GM19438 (cell line): ENCODE results near the gene ZBBX.
"Not testable (repeated sequence)": the region's sequence is repeated elsewhere in the genome, so short reads cannot be mapped to it uniquely, and the experiment has no call there.

Source experiments
- ATAC-seq: cut with Tn5 transposase; IDR thresholded peaks from one replicate; pipeline ENCODE4 v1.9.1; 2021; ENCODE audit warnings: low read depth; ENCODE audit not compliant: unreplicated experiment

Gene ZBBX

GRCh38 chr3:167380004-167380689, at the start of gene ZBBX:
TSS of gene ZBBX (minus strand) at chr3:167380297. CDS start at chr3:167372901, 7,396 bp downstream.
- peak; percentile 100 for ATAC-seq

- not testable (repeated sequence) for ATAC-seq
Observed at GRCh38 chr3:167426962-167427361, 46.9 kb upstream of the ZBBX start.

- not testable (repeated sequence) for ATAC-seq
Observed at GRCh38 chr3:167422396-167422795, 42.3 kb upstream of the ZBBX start.

- no peak for ATAC-seq
Observed at GRCh38 chr3:167409611-167410010, 29.5 kb upstream of the ZBBX start.

- ATAC-seq, result no peak
Observed at GRCh38 chr3:167406876-167407492, 26.9 kb upstream of the ZBBX start.

GRCh38 chr3:167397826-167398225, 17.7 kb upstream of the ZBBX start:
- ATAC-seq, result no peak

GRCh38 chr3:167396075-167396474, 16.0 kb upstream of the ZBBX start:
- no peak for ATAC-seq

GRCh38 chr3:167394003-167394402, 13.9 kb upstream of the ZBBX start:
- ATAC-seq, result no peak

- ATAC-seq, result no peak
Observed at GRCh38 chr3:167382155-167382554, 2.1 kb upstream of the ZBBX start.

GRCh38 chr3:167375478-167375877, 4.6 kb downstream of the ZBBX start:
- no peak for ATAC-seq

GRCh38 chr3:167372138-167372537, 8.0 kb downstream of the ZBBX start:
- no peak for ATAC-seq

- no peak for ATAC-seq
Observed at GRCh38 chr3:167361948-167362347, 18.1 kb downstream of the ZBBX start.

GRCh38 chr3:167361306-167361705, 18.8 kb downstream of the ZBBX start:
- ATAC-seq, result no peak

GRCh38 chr3:167355446-167355845, 24.7 kb downstream of the ZBBX start:
- no peak for ATAC-seq

GRCh38 chr3:167354751-167355150, 25.3 kb downstream of the ZBBX start:
- ATAC-seq, result no peak

GRCh38 chr3:167350245-167350862, 29.7 kb downstream of the ZBBX start:
- no peak for ATAC-seq

- no peak for ATAC-seq
Observed at GRCh38 chr3:167346171-167346570, 33.9 kb downstream of the ZBBX start.

GRCh38 chr3:167330993-167331785, 48.9 kb downstream of the ZBBX start:
- ATAC-seq, result no peak

GRCh38 chr3:167323572-167323971, 56.5 kb downstream of the ZBBX start:
- no peak for ATAC-seq

- ATAC-seq, result no peak
Observed at GRCh38 chr3:167318996-167319615, 61.0 kb downstream of the ZBBX start.

GRCh38 chr3:167318306-167318705, 61.8 kb downstream of the ZBBX start:
- no peak for ATAC-seq
